Endothelial cell of umbilical vein (primary cell): ENCODE results near the gene PRR15L. TPM values are rescaled to one million over a fixed set of nuclear protein-coding genes. Genes with fewer than 3 reads are reported as not detected.

Source experiments
- BruUV-seq: library from RNA; stranded (reverse); fragments of 400-500 nt; replicated peaks from 2 replicates; lab custom pipeline; 2021; lab: Mats Ljungman, UMichigan
- CTCF ChIA-PET: fragments of 300-600, 350-600 bp; sonication (Branson Sonifier 250); formaldehyde crosslinking; loops from one replicate; lab custom pipeline; 2021; ENCODE audit warnings: antibody characterized with exemption, inconsistent platforms; lab: Charles Lee
- POLR2A ChIA-PET: fragments of 300-600, 350-600 bp; sonication (Branson Sonifier 250); formaldehyde crosslinking; loops from one replicate; lab custom pipeline; 2021; ENCODE audit warnings: antibody characterized with exemption, inconsistent platforms; lab: Charles Lee
- DNase-seq: peaks from one replicate; pipeline ENCODE4 v3.0.0-alpha.2; 2011; ENCODE audit warnings: low read depth, low spot score
- FAIRE-seq: peaks from 2 replicates; lab custom pipeline; 2011; peaks lifted over from hg19 to GRCh38; lab: Jason Lieb, UNC
- H2AFZ ChIP-seq: 2 replicates; pipeline ENCODE4 v1.6.0; 2012; ENCODE audit warnings: low read depth, low read length, control low read depth, inconsistent platforms
- H3K27ac ChIP-seq: 2 replicates; pipeline ENCODE4 v1.5.1; 2011; ENCODE audit warnings: low read depth, mild to moderate bottlenecking, control low read depth, low read length, moderate library complexity; ENCODE audit not compliant: insufficient read depth
- H3K27me3 ChIP-seq, 2 experiments: 2 replicates each; pipeline versions ENCODE4 v1.6.0 to v1.6.1; 2011; ENCODE audit warnings: low read length in 2 of 2, mixed read lengths in 1 of 2; ENCODE audit not compliant: control insufficient read depth in 2 of 2, insufficient read depth in 2 of 2
- H3K36me3 ChIP-seq, 2 experiments: 2 replicates in 1 of 2; 3 replicates in 1 of 2; pipeline ENCODE4 v1.5.1; 2011; ENCODE audit warnings: low read length in 2 of 2, mild to moderate bottlenecking in 1 of 2, moderate library complexity in 1 of 2; ENCODE audit not compliant: control insufficient read depth in 2 of 2, insufficient read depth in 2 of 2; ENCODE audit errors: extremely low read depth in 1 of 2
- H3K4me1 ChIP-seq: 3 replicates; pipeline ENCODE4 v1.5.1; 2011; ENCODE audit warnings: mild to moderate bottlenecking, low read length; ENCODE audit not compliant: control insufficient read depth, insufficient read depth; ENCODE audit errors: extremely low read depth
- H3K4me2 ChIP-seq: 2 replicates; pipeline ENCODE4 v1.6.1; 2011; ENCODE audit warnings: low read length, control low read depth, mixed read lengths; ENCODE audit not compliant: insufficient read depth
- H3K4me3 ChIP-seq, 3 experiments: fragments of 200-600 bp in 1 of 3; sonication (generic), shearing (Covaris generic) in 1 of 3; replicated peaks in 1 of 3; 2 replicates each; pipeline ENCODE4 v1.5.1; 2011 to 2016; ENCODE audit warnings: control low read depth in 3 of 3, low read length in 3 of 3, mild to moderate bottlenecking in 2 of 3, inconsistent platforms in 1 of 3, low read depth in 1 of 3, moderate library complexity in 1 of 3; ENCODE audit not compliant: insufficient read depth in 1 of 3
- H3K79me2 ChIP-seq: 2 replicates; pipeline ENCODE4 v1.6.0; 2012; ENCODE audit warnings: low read length, inconsistent platforms; ENCODE audit not compliant: control insufficient read depth, insufficient read depth
- H3K9ac ChIP-seq: replicated peaks from 2 replicates; pipeline ENCODE3; 2011; ENCODE audit warnings: low read length, control low read depth; ENCODE audit not compliant: insufficient read depth; ENCODE audit errors: extremely low read depth
- H3K9me1 ChIP-seq: replicated peaks from 3 replicates; pipeline ENCODE4 v1.6.0; 2011; ENCODE audit warnings: mild to moderate bottlenecking, low read length; ENCODE audit not compliant: control insufficient read depth, insufficient read depth; ENCODE audit errors: extremely low read depth
- H3K9me3 ChIP-seq: replicated peaks from 2 replicates; pipeline ENCODE4 v1.5.1; 2012; ENCODE audit warnings: low read length, inconsistent platforms; ENCODE audit not compliant: control insufficient read depth, insufficient read depth
- H4K20me1 ChIP-seq: replicated peaks from 2 replicates; pipeline ENCODE3; 2011; ENCODE audit warnings: mild to moderate bottlenecking, low read length; ENCODE audit not compliant: control insufficient read depth, insufficient read depth; ENCODE audit errors: extremely low read depth
- EZH2 ChIP-seq: IDR thresholded peaks from 2 replicates; pipeline ENCODE4 v1.6.1; 2012; ENCODE audit warnings: borderline replicate concordance, low read depth, mild to moderate bottlenecking, moderate library complexity, low read length, inconsistent platforms; ENCODE audit not compliant: severe bottlenecking
- FOS ChIP-seq: IDR thresholded peaks from 2 replicates; pipeline ENCODE4 v1.6.1; 2011; ENCODE audit warnings: mild to moderate bottlenecking, low read length, moderate library complexity, borderline replicate concordance; ENCODE audit not compliant: insufficient read depth
- GATA2 ChIP-seq: IDR thresholded peaks from 2 replicates; pipeline ENCODE4 v1.7.0; 2011; ENCODE audit warnings: low read depth, mild to moderate bottlenecking, moderate library complexity, mixed read lengths, low read length; ENCODE audit not compliant: insufficient read length, insufficient read depth
- JUN ChIP-seq: IDR thresholded peaks from 2 replicates; pipeline ENCODE4 v1.6.1; 2011; ENCODE audit warnings: borderline replicate concordance, low read depth; ENCODE audit not compliant: insufficient read length, insufficient read depth
- MYC ChIP-seq: IDR thresholded peaks from one replicate; pipeline ENCODE4 v1.6.1; 2011; ENCODE audit warnings: mild to moderate bottlenecking, low read depth, low read length
- POLR2A ChIP-seq: IDR thresholded peaks from 2 replicates; pipeline ENCODE4 v1.6.1; 2012; ENCODE audit warnings: low read depth, mild to moderate bottlenecking, control low read depth, low read length
- POLR2AphosphoS5 ChIP-seq: IDR thresholded peaks from 2 replicates; pipeline ENCODE4 v1.6.1; 2012; ENCODE audit warnings: low read depth, mild to moderate bottlenecking, control low read depth, low read length, moderate library complexity; ENCODE audit not compliant: insufficient read depth
- dilution Hi-C: fragments of 300-500 bp; cut with MboI; formaldehyde crosslinking; loops from one replicate; pipeline ENCODE4 v1.15.0; 2019; ENCODE audit warnings: low sequenced_read_pairs; ENCODE audit not compliant: extremely low pct_ligation_motif_present
- intact Hi-C: fragments of 100-400 bp; cut with micrococcal nuclease; formaldehyde crosslinking; loops from one replicate; pipeline ENCODE4 v1.10.0; 2022
- polyA plus RNA-seq, 4 experiments: library from polyadenylated mRNA; depleted of rRNA in 3 of 4; stranded (reverse) in 3 of 4; unstranded in 1 of 4; fragments of >200 nt; gene quantifications; 2 replicates each; pipeline versions ENCODE4 v1.2.1 to v1.2.3, GENCODE V29; 2011 to 2012; ENCODE audit warnings: missing spikeins in 1 of 4
- total RNA-seq: library from RNA; stranded (reverse); gene quantifications from 2 replicates; pipeline ENCODE4 v1.2.3, GENCODE V29; 2021
- TF ChIP-seq, protein P1 (sequence below), 2 donors: IDR thresholded peaks; 1 replicate in 1 of 2; 2 replicates in 1 of 2; pipeline ENCODE4 v1.5.1; 2011; ENCODE audit warnings: low read length in 2 of 2, mild to moderate bottlenecking in 2 of 2, moderate library complexity in 2 of 2, control low read depth in 1 of 2, inconsistent platforms in 1 of 2, low read depth in 1 of 2; ENCODE audit not compliant: insufficient read depth in 1 of 2; ENCODE audit errors: extremely low read depth in 1 of 2

Gene PRR15L
- total and polyA plus RNA-seq, 2 donors (not counting 3 experiments of a cell fraction or from before 2014, with no cell fraction given): not detected

DNA sequence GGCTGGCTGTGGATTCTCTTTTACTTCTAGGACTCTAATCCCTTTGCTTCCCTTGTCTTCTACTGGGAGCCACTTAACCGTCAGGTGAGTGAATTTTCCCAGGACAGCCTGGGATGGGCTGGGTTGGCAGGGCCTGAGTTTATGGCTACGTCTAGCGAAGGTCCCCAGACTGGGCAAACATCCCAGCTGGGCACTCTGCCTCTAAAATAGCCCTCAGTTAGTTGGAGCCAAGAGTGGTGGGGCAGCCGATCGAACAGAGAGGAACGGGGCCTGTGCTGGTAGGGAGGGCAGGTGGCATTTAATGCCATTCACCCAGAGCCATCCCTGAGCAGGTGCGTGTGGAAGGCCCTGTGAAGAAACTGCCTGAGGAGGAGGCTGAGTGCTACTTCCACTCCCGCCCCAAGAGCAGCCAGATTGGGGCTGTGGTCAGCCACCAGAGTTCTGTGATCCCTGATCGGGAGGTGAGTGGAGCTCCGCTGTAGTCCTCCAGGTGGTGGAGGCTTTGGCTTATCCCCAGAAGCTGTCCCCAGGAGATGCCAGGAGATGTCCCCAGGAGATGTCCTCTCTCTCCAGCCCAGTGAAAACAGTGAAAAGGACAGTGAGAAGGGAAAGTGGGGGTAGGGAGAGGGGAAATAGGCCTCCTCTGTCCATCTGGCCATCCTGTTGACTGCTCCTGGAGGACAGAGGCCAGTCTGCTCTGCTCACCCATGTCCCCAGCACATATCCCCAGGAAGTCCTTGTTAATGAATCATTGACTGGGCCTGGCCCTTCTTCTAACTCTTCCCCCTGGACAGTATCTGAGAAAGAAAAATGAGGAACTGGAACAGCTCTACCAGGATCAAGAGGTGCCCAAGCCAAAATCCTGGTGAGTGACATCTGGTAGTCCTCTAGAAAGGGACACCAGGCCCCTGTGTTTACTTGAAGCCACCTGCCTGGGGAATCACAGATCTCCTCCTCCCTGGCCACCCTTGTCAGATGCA is 11.9 kb downstream of the PRR15L start:
- H3K9me1 ChIP-seq: no peaks in the 10 kb centered on the region
- CTCF ChIA-PET: interaction anchor here (0.6 to 6.2 kb wide), 11 partner anchors 11 to 72 kb away, joined by 3 to 134 read pairs (median 7); partner anchors contain the start of genes CDK5RAP3 and PRR15L
- H3K4me3 ChIP-seq: no peak overlapping the region
- H3K79me2 ChIP-seq: peaks cover 5% of the 10 kb centered on the region
- DNase-seq (no peak), FAIRE-seq (no peak)
- dilution Hi-C loops (no loop called here), intact Hi-C loops (no loop called here)
- H3K9me3 ChIP-seq: no peaks in the 10 kb centered on the region
- no peak overlapping the region for H3K4me2 ChIP-seq
- TF ChIP-seq MYC (no peak), JUN (no peak), FOS (no peak), POLR2AphosphoS5 (no peak), GATA2 (no peak), EZH2 (no peak), POLR2A (no peak)
- TF ChIP-seq, protein P1, sequence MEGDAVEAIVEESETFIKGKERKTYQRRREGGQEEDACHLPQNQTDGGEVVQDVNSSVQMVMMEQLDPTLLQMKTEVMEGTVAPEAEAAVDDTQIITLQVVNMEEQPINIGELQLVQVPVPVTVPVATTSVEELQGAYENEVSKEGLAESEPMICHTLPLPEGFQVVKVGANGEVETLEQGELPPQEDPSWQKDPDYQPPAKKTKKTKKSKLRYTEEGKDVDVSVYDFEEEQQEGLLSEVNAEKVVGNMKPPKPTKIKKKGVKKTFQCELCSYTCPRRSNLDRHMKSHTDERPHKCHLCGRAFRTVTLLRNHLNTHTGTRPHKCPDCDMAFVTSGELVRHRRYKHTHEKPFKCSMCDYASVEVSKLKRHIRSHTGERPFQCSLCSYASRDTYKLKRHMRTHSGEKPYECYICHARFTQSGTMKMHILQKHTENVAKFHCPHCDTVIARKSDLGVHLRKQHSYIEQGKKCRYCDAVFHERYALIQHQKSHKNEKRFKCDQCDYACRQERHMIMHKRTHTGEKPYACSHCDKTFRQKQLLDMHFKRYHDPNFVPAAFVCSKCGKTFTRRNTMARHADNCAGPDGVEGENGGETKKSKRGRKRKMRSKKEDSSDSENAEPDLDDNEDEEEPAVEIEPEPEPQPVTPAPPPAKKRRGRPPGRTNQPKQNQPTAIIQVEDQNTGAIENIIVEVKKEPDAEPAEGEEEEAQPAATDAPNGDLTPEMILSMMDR (IDR thresholded peaks at IDR 0.05; ENCODE audit: extremely low read depth in 1 of 2, insufficient read depth in 1 of 2, low read depth in 1 of 2, low read length in 2 of 2): no peak
- H3K4me1 ChIP-seq: peaks cover 17% of the 10 kb centered on the region
- H3K27me3 ChIP-seq: no peaks in the 10 kb centered on the region
- POLR2A ChIA-PET: no interaction called here
- no peak overlapping the region for H3K27ac ChIP-seq
- H2AFZ ChIP-seq: no peak overlapping the region
- no peak overlapping the region for H3K9ac ChIP-seq
- H3K36me3 ChIP-seq: peaks cover 0 to 7% of the 10 kb centered on the region in 2 experiments
- BruUV-seq: no TSS peak
- no peaks in the 10 kb centered on the region for H4K20me1 ChIP-seq
